GM21717 (cell line): Measurements from ENCODE around the gene ZDHHC24.

Experiments
- ATAC-seq: cut with Tn5 transposase; IDR thresholded peaks from one replicate; pipeline ENCODE4 v1.9.1; 2021; ENCODE audit warnings: mild to moderate bottlenecking, moderate library complexity; ENCODE audit not compliant: unreplicated experiment

ZDHHC24 gene

GRCh38 chr11:66505276-66505816, 40.5 kb downstream of the ZDHHC24 start:
- ATAC-seq: no peak

GRCh38 chr11:66498506-66498905, 47.3 kb downstream of the ZDHHC24 start:
- ATAC-seq: no peak

DNA sequence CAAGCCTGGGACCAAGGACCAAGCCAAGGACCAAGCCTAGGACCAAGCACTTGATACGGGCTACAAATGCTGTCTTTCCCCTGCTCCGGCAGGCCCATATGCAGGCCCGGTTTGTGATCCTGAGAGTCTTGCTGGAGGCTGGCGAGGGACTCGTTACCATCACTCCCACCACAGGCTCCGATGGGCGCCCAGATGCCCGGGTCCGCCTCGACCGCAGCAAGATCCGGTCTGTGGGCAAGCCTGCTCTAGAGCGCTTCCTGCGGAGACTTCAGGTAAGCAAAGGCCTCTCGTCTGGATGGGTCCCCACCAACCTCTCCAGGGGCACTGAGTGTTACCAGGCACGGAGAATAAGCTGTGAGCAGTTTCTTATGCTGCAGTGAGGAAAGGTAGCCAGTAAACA, 48.6 kb downstream of the ZDHHC24 start:
- ATAC-seq: no peak

GRCh38 chr11:66495401-66495854, 50.4 kb downstream of the ZDHHC24 start:
- ATAC-seq: no peak

GRCh38 chr11:66494935-66495334, 50.9 kb downstream of the ZDHHC24 start:
- no peak for ATAC-seq

- no peak for ATAC-seq
Observed at GRCh38 chr11:66494458-66494857, 51.4 kb downstream of the ZDHHC24 start.

GRCh38 chr11:66493130-66493529, 52.7 kb downstream of the ZDHHC24 start:
- ATAC-seq: no peak

GRCh38 chr11:66492161-66492865, 53.5 kb downstream of the ZDHHC24 start:
- no peak for ATAC-seq

- ATAC-seq: no peak
Observed at GRCh38 chr11:66491315-66491935, 54.4 kb downstream of the ZDHHC24 start.

- ATAC-seq: no peak
Observed at GRCh38 chr11:66489636-66490035, 56.2 kb downstream of the ZDHHC24 start.

DNA sequence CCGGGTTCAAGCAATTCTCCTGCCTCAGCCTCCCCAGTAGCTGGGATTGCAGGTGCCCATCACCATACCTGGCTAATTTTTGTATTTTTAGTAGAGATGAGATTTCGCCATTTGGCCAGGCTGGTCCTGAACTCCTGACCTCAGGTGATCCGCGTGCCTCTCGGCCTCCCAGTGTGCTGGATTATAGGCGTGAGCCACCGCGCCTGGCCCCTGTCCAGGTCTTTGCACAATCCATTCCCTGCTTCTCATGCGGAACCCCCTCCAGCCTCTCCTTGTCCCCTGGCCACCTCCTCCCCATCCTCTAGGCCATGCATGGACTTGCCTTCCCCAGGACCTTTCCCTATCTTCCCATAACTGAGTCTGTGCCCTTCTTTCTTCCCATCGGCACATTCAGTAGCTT, 56.9 kb downstream of the ZDHHC24 start:
- ATAC-seq: no peak

GRCh38 chr11:66484806-66485380, 61.0 kb downstream of the ZDHHC24 start:
- ATAC-seq: no peak

- peak; percentile 79 for ATAC-seq
Observed at GRCh38 chr11:66480117-66480938, 65.5 kb downstream of the ZDHHC24 start, which contains the start of gene DPP3. Gene DPP3, plus strand, starts transcription at chr11:66480434. Its CDS starts 1,767 bp downstream, at chr11:66482201.

- ATAC-seq: no peak
Observed at GRCh38 chr11:66479394-66480116, 66.3 kb downstream of the ZDHHC24 start.

GRCh38 chr11:66478729-66479393, 67.0 kb downstream of the ZDHHC24 start:
- no peak for ATAC-seq

DNA sequence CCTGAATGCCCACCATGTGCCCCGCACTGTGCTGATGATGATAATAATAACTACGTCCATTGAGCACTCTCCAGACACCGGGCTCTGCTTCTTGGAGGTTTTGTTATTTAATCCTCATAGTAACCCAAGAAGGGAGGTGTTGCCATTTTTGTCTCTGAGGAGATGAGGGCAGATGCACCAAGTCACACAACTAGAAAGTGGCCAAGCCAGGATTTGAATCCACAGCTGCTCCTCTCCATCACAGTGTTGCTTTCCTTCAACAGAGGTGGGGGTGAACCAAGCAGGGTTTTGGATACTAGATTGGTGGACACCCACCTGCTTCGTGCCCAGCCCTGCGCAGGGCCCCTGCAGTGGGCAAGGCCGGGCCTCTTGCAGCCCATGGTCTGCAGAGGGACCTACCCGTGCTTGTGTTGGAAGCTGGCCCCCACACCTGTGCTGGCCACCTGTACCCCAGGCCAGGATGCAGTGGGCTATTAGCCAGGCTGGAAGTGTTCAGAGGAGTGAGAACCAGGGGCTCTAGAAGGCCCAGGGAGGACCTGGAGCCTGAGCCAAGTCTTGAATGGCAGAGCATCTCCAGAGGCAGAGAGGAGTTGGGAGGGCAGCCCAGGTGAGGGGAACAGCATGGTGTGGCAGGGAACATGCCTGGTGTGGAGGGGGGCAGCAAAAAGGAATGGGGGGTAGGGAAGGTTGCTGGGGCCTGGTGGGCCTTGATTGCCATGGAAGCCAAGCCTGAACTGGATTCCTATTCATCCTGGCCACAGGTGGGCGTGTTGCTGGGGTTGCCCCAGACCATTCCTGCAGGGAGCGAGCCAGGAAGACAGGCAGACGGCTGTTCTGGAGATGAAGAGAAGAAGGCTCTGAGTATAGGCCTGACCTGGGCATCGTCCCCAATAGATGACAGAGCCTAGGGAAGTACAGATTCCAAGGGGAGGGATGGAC, 68.3 kb downstream of the ZDHHC24 start:
- no peak for ATAC-seq

DNA sequence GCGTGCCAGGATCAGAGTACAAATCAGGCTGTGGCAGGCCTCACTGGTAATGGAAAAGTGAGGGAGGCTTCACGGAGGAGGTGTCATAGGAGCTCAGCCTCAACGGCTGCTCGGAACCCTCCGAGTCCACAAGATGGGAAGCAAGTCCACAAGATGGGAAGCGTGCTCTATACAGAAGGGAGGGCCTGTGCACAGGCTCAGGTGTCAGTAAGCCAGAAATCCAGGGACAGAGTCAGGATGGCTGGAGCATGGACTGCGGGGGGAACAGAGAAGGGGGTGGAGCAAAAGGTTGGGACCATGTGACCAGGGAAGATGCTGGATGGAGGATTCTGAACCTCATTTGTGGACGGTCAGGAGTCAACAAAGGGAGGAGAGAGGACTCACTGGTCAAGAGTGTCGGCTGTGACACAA, 69.0 kb downstream of the ZDHHC24 start:
- ATAC-seq: no peak

DNA sequence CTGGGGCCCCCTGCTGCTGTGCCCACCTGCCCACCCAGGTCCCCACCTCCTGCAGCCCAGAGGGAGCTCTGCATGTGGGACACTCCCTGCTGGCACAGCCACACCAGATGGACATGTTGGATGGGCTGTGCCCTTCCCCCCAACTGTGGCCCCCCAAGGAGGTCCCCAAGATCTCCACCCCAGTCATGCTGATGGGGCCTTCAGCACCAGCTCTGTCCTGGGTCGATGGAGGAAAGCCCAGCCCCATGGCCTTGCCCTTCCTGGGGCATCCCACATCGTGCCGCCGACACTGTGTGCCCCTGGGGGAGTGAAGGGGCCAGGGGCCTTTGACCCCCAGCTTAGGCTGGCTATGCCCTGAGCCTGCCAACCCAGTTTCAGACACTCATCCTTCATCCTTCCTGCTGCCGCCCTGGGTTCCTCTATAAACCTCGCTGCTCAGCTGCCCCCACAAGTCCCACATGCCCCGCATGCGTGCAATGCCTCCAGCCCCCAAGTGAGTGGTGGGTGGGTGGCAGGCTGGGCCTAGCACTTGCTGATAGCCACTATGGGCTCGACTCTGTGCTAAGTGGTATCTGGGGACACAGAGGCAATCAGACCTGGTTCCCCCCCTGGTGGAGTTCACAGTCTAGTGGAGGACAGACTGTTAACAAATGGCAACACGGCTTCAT, 69.5 kb downstream of the ZDHHC24 start:
- ATAC-seq: no peak
